Central memory CD8-positive, alpha-beta T cell (primary cell): ENCODE results near the gene KCNJ1.

Source experiments
- ATAC-seq: fragments of 150-1000 bp; cut with Tn5 transposase; replicated peaks from 2 replicates; pipeline ENCODE4 v1.10.0; 2022; ENCODE audit warnings: mild to moderate bottlenecking, moderate FRiP score, moderate number of reproducible peaks; ENCODE audit not compliant: poor library complexity, severe bottlenecking; ENCODE audit errors: extremely low read depth
- DNase-seq, 2 donors: peaks; one replicate each; pipeline ENCODE4 v3.0.0; 2021; ENCODE audit warnings: low spot score in 2 of 2
- H3K27ac Mint-ChIP-seq: one replicate; pipeline ENCODE4 v1.8.0; 2022; ENCODE audit warnings: low read depth, mild to moderate bottlenecking, moderate library complexity, mixed read lengths
- H3K27me3 Mint-ChIP-seq: one replicate; pipeline ENCODE4 v1.8.0; 2022; ENCODE audit warnings: mixed read lengths
- H3K36me3 Mint-ChIP-seq: one replicate; pipeline ENCODE4 v1.8.0; 2022; ENCODE audit warnings: mild to moderate bottlenecking, moderate library complexity, mixed read lengths; ENCODE audit not compliant: insufficient read depth
- H3K4me1 Mint-ChIP-seq: one replicate; pipeline ENCODE4 v1.8.0; 2022; ENCODE audit warnings: mixed read lengths
- H3K4me3 Mint-ChIP-seq: one replicate; pipeline ENCODE4 v1.8.0; 2022; ENCODE audit warnings: mild to moderate bottlenecking, moderate library complexity, mixed read lengths
- H3K9me3 Mint-ChIP-seq: one replicate; pipeline ENCODE4 v1.8.0; 2022; ENCODE audit warnings: mixed read lengths

KCNJ1 gene

GRCh38 chr11:128886406-128887124 lies 19.5 kb upstream of the KCNJ1 start:
- H3K36me3 Mint-ChIP-seq: peaks cover 2% of the 10 kb centered on the region
- no peak for DNase-seq
- H3K4me3 Mint-ChIP-seq: no peak overlapping the region
- peaks cover 73% of the 10 kb centered on the region for H3K27me3 Mint-ChIP-seq
- no peak overlapping the region for H3K27ac Mint-ChIP-seq
- H3K4me1 Mint-ChIP-seq: peaks cover 16% of the 10 kb centered on the region
- no peak for ATAC-seq
- H3K9me3 Mint-ChIP-seq: no peaks in the 10 kb centered on the region

GRCh38 chr11:128884703-128885338 lies 17.7 kb upstream of the KCNJ1 start:
- ATAC-seq (peak; percentile 65), DNase-seq (peak in 1 of 2 donors; percentile 40)
- Mint-ChIP-seq H3K4me3 (no peak overlapping the region), H3K9me3 (no peaks in the 10 kb centered on the region), H3K27ac (no peak overlapping the region), H3K27me3 (peaks cover 75% of the 10 kb centered on the region), H3K4me1 (peaks cover 10% of the 10 kb centered on the region), H3K36me3 (peaks cover 3% of the 10 kb centered on the region)

- H3K27me3 Mint-ChIP-seq: peaks cover 74% of the 10 kb centered on the region
- no peak overlapping the region for H3K27ac Mint-ChIP-seq
- no peak for DNase-seq
- no peaks in the 10 kb centered on the region for H3K9me3 Mint-ChIP-seq
- peaks cover 3% of the 10 kb centered on the region for H3K36me3 Mint-ChIP-seq
- no peak for ATAC-seq
- no peak overlapping the region for H3K4me3 Mint-ChIP-seq
- peaks cover 10% of the 10 kb centered on the region for H3K4me1 Mint-ChIP-seq
Measured at GRCh38 chr11:128884054-128884453, 17.0 kb upstream of the KCNJ1 start.

GRCh38 chr11:128882451-128882850 lies 15.4 kb upstream of the KCNJ1 start:
- no peak for DNase-seq
- H3K27ac Mint-ChIP-seq: no peak overlapping the region
- no peak overlapping the region for H3K4me3 Mint-ChIP-seq
- H3K4me1 Mint-ChIP-seq: peaks cover 10% of the 10 kb centered on the region
- peaks cover 2% of the 10 kb centered on the region for H3K36me3 Mint-ChIP-seq
- peaks cover 67% of the 10 kb centered on the region for H3K27me3 Mint-ChIP-seq
- H3K9me3 Mint-ChIP-seq: no peaks in the 10 kb centered on the region
- no peak for ATAC-seq

- ATAC-seq (no peak), DNase-seq (no peak)
- H3K36me3 Mint-ChIP-seq: peaks cover 2% of the 10 kb centered on the region
- H3K4me1 Mint-ChIP-seq: peaks cover under 1% of the 10 kb centered on the region
- H3K27me3 Mint-ChIP-seq: peaks cover 74% of the 10 kb centered on the region
- no peaks in the 10 kb centered on the region for H3K9me3 Mint-ChIP-seq
- H3K27ac Mint-ChIP-seq: no peak overlapping the region
- H3K4me3 Mint-ChIP-seq: no peak overlapping the region
Measured at GRCh38 chr11:128881221-128881620, 14.1 kb upstream of the KCNJ1 start.

GRCh38 chr11:128879817-128880216 lies 12.7 kb upstream of the KCNJ1 start:
- ATAC-seq (no peak), DNase-seq (no peak)
- Mint-ChIP-seq H3K27ac (no peak overlapping the region), H3K27me3 (peaks cover 70% of the 10 kb centered on the region), H3K36me3 (peaks cover 2% of the 10 kb centered on the region), H3K4me3 (no peak overlapping the region), H3K4me1 (no peaks in the 10 kb centered on the region), H3K9me3 (no peaks in the 10 kb centered on the region)

GRCh38 chr11:128878455-128878854 lies 11.4 kb upstream of the KCNJ1 start:
- Mint-ChIP-seq H3K9me3 (no peaks in the 10 kb centered on the region), H3K4me3 (no peak overlapping the region), H3K4me1 (no peaks in the 10 kb centered on the region), H3K36me3 (peaks cover 2% of the 10 kb centered on the region), H3K27me3 (peaks cover 57% of the 10 kb centered on the region), H3K27ac (no peak overlapping the region)
- ATAC-seq: no peak
- DNase-seq: no peak

GRCh38 chr11:128877726-128878125 lies 10.6 kb upstream of the KCNJ1 start:
- H3K27me3 Mint-ChIP-seq: peaks cover 50% of the 10 kb centered on the region
- no peaks in the 10 kb centered on the region for H3K9me3 Mint-ChIP-seq
- no peaks in the 10 kb centered on the region for H3K4me1 Mint-ChIP-seq
- H3K4me3 Mint-ChIP-seq: no peak overlapping the region
- peaks cover 2% of the 10 kb centered on the region for H3K36me3 Mint-ChIP-seq
- no peak for ATAC-seq
- no peak overlapping the region for H3K27ac Mint-ChIP-seq
- no peak for DNase-seq

- ATAC-seq (no peak), DNase-seq (no peak)
- H3K4me1 Mint-ChIP-seq: no peaks in the 10 kb centered on the region
- no peaks in the 10 kb centered on the region for H3K9me3 Mint-ChIP-seq
- H3K27me3 Mint-ChIP-seq: peaks cover 34% of the 10 kb centered on the region
- no peak overlapping the region for H3K4me3 Mint-ChIP-seq
- peaks cover 5% of the 10 kb centered on the region for H3K36me3 Mint-ChIP-seq
- H3K27ac Mint-ChIP-seq: no peak overlapping the region
Measured at GRCh38 chr11:128876133-128876650, 9.1 kb upstream of the KCNJ1 start.

- Mint-ChIP-seq H3K36me3 (peaks cover 5% of the 10 kb centered on the region), H3K4me3 (no peak overlapping the region), H3K27me3 (peaks cover 18% of the 10 kb centered on the region), H3K9me3 (no peaks in the 10 kb centered on the region), H3K27ac (no peak overlapping the region), H3K4me1 (no peaks in the 10 kb centered on the region)
- DNase-seq (no peak), ATAC-seq (no peak)
Measured at GRCh38 chr11:128874427-128874826, 7.3 kb upstream of the KCNJ1 start.

GRCh38 chr11:128872594-128872993 lies 5.5 kb upstream of the KCNJ1 start:
- H3K27me3 Mint-ChIP-seq: peaks cover 9% of the 10 kb centered on the region
- H3K9me3 Mint-ChIP-seq: no peaks in the 10 kb centered on the region
- peaks cover 5% of the 10 kb centered on the region for H3K36me3 Mint-ChIP-seq
- ATAC-seq: no peak
- no peak for DNase-seq
- H3K4me1 Mint-ChIP-seq: no peaks in the 10 kb centered on the region
- H3K27ac Mint-ChIP-seq: no peak overlapping the region
- H3K4me3 Mint-ChIP-seq: no peak overlapping the region

- peaks cover 4% of the 10 kb centered on the region for H3K27me3 Mint-ChIP-seq
- no peak overlapping the region for H3K27ac Mint-ChIP-seq
- no peaks in the 10 kb centered on the region for H3K4me1 Mint-ChIP-seq
- H3K36me3 Mint-ChIP-seq: peaks cover 5% of the 10 kb centered on the region
- DNase-seq (no peak), ATAC-seq (no peak)
- H3K4me3 Mint-ChIP-seq: no peak overlapping the region
- no peaks in the 10 kb centered on the region for H3K9me3 Mint-ChIP-seq
Measured at GRCh38 chr11:128872094-128872493, 5.0 kb upstream of the KCNJ1 start.

GRCh38 chr11:128871168-128871610 lies 4.1 kb upstream of the KCNJ1 start:
- no peak for DNase-seq
- no peak for ATAC-seq
- H3K36me3 Mint-ChIP-seq: peaks cover 5% of the 10 kb centered on the region
- H3K4me1 Mint-ChIP-seq: no peaks in the 10 kb centered on the region
- H3K9me3 Mint-ChIP-seq: no peaks in the 10 kb centered on the region
- H3K27me3 Mint-ChIP-seq: no peaks in the 10 kb centered on the region
- no peak overlapping the region for H3K27ac Mint-ChIP-seq
- H3K4me3 Mint-ChIP-seq: no peak overlapping the region
